ENCODE data around the gene SORCS2. TPM values are rescaled to one million over a fixed set of nuclear protein-coding genes. Genes with fewer than 3 reads are reported as not detected.

The SORCS2 gene
- polyA plus RNA-seq, 1 donor (not counting 4 experiments of a cell fraction or from before 2014, with no cell fraction given), result 0.09 TPM

- Histone ChIP-seq H3K9me1 (ENCODE audit: control insufficient read depth, extremely low read depth, insufficient read depth, low read length) (no peaks in the 10 kb centered on the region), H3K27me3 (ENCODE audit: control insufficient read depth, extremely low read depth, insufficient read depth, low read length) (no peaks in the 10 kb centered on the region), H2AFZ (ENCODE audit: control insufficient read depth, low read length) (no peak overlapping the region), H3K9ac (ENCODE audit: control insufficient read depth, extremely low read depth, insufficient read depth, low read length) (no peak overlapping the region), H4K20me1 (ENCODE audit: control insufficient read depth, extremely low read depth, insufficient read depth, low read length) (no peaks in the 10 kb centered on the region), H3K4me3 (ENCODE audit: control insufficient read depth in 2 of 3, extremely low read depth in 1 of 3, insufficient read depth in 2 of 3, low read depth in 1 of 3, low read length in 3 of 3) (no peak overlapping the region), H3K36me3 (ENCODE audit: control insufficient read depth in 2 of 2, extremely low read depth in 1 of 2, insufficient read depth in 2 of 2, low read length in 2 of 2) (no peaks in the 10 kb centered on the region), H3K79me2 (ENCODE audit: control insufficient read depth, insufficient read depth, low read length) (no peaks in the 10 kb centered on the region), H3K27ac (ENCODE audit: control insufficient read depth, insufficient read depth, low read length) (no peak overlapping the region), H3K4me2 (ENCODE audit: control insufficient read depth, extremely low read depth, insufficient read depth, low read depth, low read length) (no peak overlapping the region), H3K9me3 (ENCODE audit: control insufficient read depth, low read depth, low read length) (peaks cover 3% of the 10 kb centered on the region), H3K4me1 (ENCODE audit: control insufficient read depth, extremely low read depth, insufficient read depth, low read length) (no peaks in the 10 kb centered on the region)
- FAIRE-seq, result no peak
- TF ChIP-seq CTCF (optimal IDR thresholded peaks at IDR 0.05 in 1 of 3, IDR thresholded peaks at IDR 0.05 in 1 of 3, conservative IDR thresholded peaks at IDR 0.05 in 1 of 3; ENCODE audit: extremely low read depth in 1 of 3, insufficient read depth in 2 of 3, low read length in 3 of 3) (no peak), EZH2 (IDR thresholded peaks at IDR 0.05; ENCODE audit: low read length) (no peak)
- no peak for DNase-seq (ENCODE audit: low read depth, low spot score)
- dilution Hi-C loops (cut with MboI; ENCODE audit: extremely low pct_ligation_motif_present, low sequenced_read_pairs), result no loop called here
Observed at GRCh38 chr4:7466215-7466614, 273.9 kb downstream of the SORCS2 start.

- Histone ChIP-seq H3K4me3 (ENCODE audit: control insufficient read depth in 2 of 3, extremely low read depth in 1 of 3, insufficient read depth in 2 of 3, low read depth in 1 of 3, low read length in 3 of 3) (no peak overlapping the region), H3K4me1 (ENCODE audit: control insufficient read depth, extremely low read depth, insufficient read depth, low read length) (no peaks in the 10 kb centered on the region), H3K27ac (ENCODE audit: control insufficient read depth, insufficient read depth, low read length) (no peak overlapping the region), H3K36me3 (ENCODE audit: control insufficient read depth in 2 of 2, extremely low read depth in 1 of 2, insufficient read depth in 2 of 2, low read length in 2 of 2) (no peaks in the 10 kb centered on the region), H2AFZ (ENCODE audit: control insufficient read depth, low read length) (no peak overlapping the region), H4K20me1 (ENCODE audit: control insufficient read depth, extremely low read depth, insufficient read depth, low read length) (no peaks in the 10 kb centered on the region), H3K79me2 (ENCODE audit: control insufficient read depth, insufficient read depth, low read length) (no peaks in the 10 kb centered on the region), H3K27me3 (ENCODE audit: control insufficient read depth, extremely low read depth, insufficient read depth, low read length) (no peaks in the 10 kb centered on the region), H3K9ac (ENCODE audit: control insufficient read depth, extremely low read depth, insufficient read depth, low read length) (no peak overlapping the region), H3K9me1 (ENCODE audit: control insufficient read depth, extremely low read depth, insufficient read depth, low read length) (no peaks in the 10 kb centered on the region), H3K4me2 (ENCODE audit: control insufficient read depth, extremely low read depth, insufficient read depth, low read depth, low read length) (no peak overlapping the region), H3K9me3 (ENCODE audit: control insufficient read depth, low read depth, low read length) (peaks cover 3% of the 10 kb centered on the region)
- dilution Hi-C loops (cut with MboI; ENCODE audit: extremely low pct_ligation_motif_present, low sequenced_read_pairs), result no loop called here
- TF ChIP-seq CTCF (optimal IDR thresholded peaks at IDR 0.05 in 1 of 3, IDR thresholded peaks at IDR 0.05 in 1 of 3, conservative IDR thresholded peaks at IDR 0.05 in 1 of 3; ENCODE audit: extremely low read depth in 1 of 3, insufficient read depth in 2 of 3, low read length in 3 of 3) (no peak), EZH2 (IDR thresholded peaks at IDR 0.05; ENCODE audit: low read length) (no peak)
- FAIRE-seq (no peak), DNase-seq (ENCODE audit: low read depth, low spot score) (no peak)
Observed at GRCh38 chr4:7466904-7467303, 274.6 kb downstream of the SORCS2 start.

Data from keratinocyte (primary cell).